Liver (tissue), 9 donors: ENCODE data around the gene FRMPD4. TPM values are rescaled to one million over a fixed set of nuclear protein-coding genes. Genes with fewer than 3 reads are reported as not detected.
"Not testable (repeated sequence)": the region's sequence is repeated elsewhere in the genome, so short reads cannot be mapped to it uniquely, and the experiment has no call there.

Experiments used
- DNase-seq: peaks from one replicate; pipeline ENCODE4 v3.0.0-alpha.2; 2017; ENCODE audit warnings: low spot score
- H3K27ac ChIP-seq, 2 donors: one replicate each; pipeline ENCODE4 v1.7.0; 2013; ENCODE audit warnings: inconsistent platforms in 2 of 2, low read length in 2 of 2, control low read depth in 1 of 2, low read depth in 1 of 2, mild to moderate bottlenecking in 1 of 2
- H3K27me3 ChIP-seq, 4 donors: one replicate each; pipeline versions ENCODE4 v1.6.1 to v1.7.0; 2013; ENCODE audit warnings: low read length in 3 of 4, inconsistent platforms in 1 of 4, mild to moderate bottlenecking in 1 of 4, moderate library complexity in 1 of 4; ENCODE audit not compliant: control insufficient read depth in 4 of 4, insufficient read depth in 4 of 4
- H3K36me3 ChIP-seq, 4 donors: one replicate each; pipeline versions ENCODE4 v1.6.1 to v1.7.0; 2013; ENCODE audit warnings: low read length in 3 of 4, mild to moderate bottlenecking in 3 of 4, low read depth in 1 of 4, moderate library complexity in 1 of 4; ENCODE audit not compliant: control insufficient read depth in 4 of 4, insufficient read depth in 3 of 4
- H3K4me1 ChIP-seq, 4 donors: one replicate each; pipeline versions ENCODE4 v1.6.1 to v1.7.0; 2013; ENCODE audit warnings: low read length in 3 of 4, mild to moderate bottlenecking in 3 of 4, moderate library complexity in 1 of 4; ENCODE audit not compliant: control insufficient read depth in 4 of 4, insufficient read depth in 4 of 4
- H3K4me3 ChIP-seq, 3 donors: one replicate each; pipeline versions ENCODE4 v1.6.1 to v1.7.0; 2013; ENCODE audit warnings: low read length in 3 of 3, control low read depth in 1 of 3, low read depth in 1 of 3, mild to moderate bottlenecking in 1 of 3
- H3K9ac ChIP-seq, 2 donors: one replicate each; pipeline ENCODE4 v1.7.0; 2013; ENCODE audit warnings: low read length in 2 of 2, mild to moderate bottlenecking in 2 of 2, moderate library complexity in 2 of 2, control low read depth in 1 of 2, low read depth in 1 of 2
- H3K9me3 ChIP-seq, 4 donors: one replicate each; pipeline versions ENCODE4 v1.6.1 to v1.7.0; 2013; ENCODE audit warnings: low read length in 3 of 4; ENCODE audit not compliant: control insufficient read depth in 4 of 4
- EGR1 ChIP-seq, 2 donors: IDR thresholded peaks; 2 replicates each; pipeline ENCODE4 v1.6.1; 2016 to 2018; ENCODE audit warnings: antibody characterized with exemption in 2 of 2, low read depth in 2 of 2
- GABPA ChIP-seq, 2 donors: IDR thresholded peaks in 1 of 2; conservative IDR thresholded peaks in 1 of 2; 2 replicates each; pipeline ENCODE4 v1.6.1; 2016; ENCODE audit warnings: antibody characterized with exemption in 2 of 2, mild to moderate bottlenecking in 1 of 2, moderate library complexity in 1 of 2
- HNF4A ChIP-seq, 2 donors: conservative IDR thresholded peaks; 2 replicates each; pipeline ENCODE4 v1.6.1; 2016; ENCODE audit warnings: antibody characterized with exemption in 2 of 2, mild to moderate bottlenecking in 2 of 2
- MAX ChIP-seq: IDR thresholded peaks from 2 replicates; pipeline ENCODE4 v1.6.1; 2016; ENCODE audit warnings: antibody characterized with exemption
- NR2F2 ChIP-seq: IDR thresholded peaks from 2 replicates; pipeline ENCODE4 v1.6.1; 2016; ENCODE audit warnings: antibody characterized with exemption
- SP1 ChIP-seq: IDR thresholded peaks from 2 replicates; pipeline ENCODE4 v1.6.1; 2018; ENCODE audit warnings: antibody characterized with exemption, mild to moderate bottlenecking
- TAF1 ChIP-seq: conservative IDR thresholded peaks from 2 replicates; pipeline ENCODE4 v1.6.1; 2016; ENCODE audit warnings: antibody characterized with exemption, mild to moderate bottlenecking
- YY1 ChIP-seq: IDR thresholded peaks from 2 replicates; pipeline ENCODE4 v1.6.1; 2016; ENCODE audit warnings: antibody characterized with exemption, mild to moderate bottlenecking
- WGBS: extraction: QIAGEN DNeasy Blood & Tissue Kit; methylation state at CpG from one replicate; pipeline ENCODE4 v1.1.7; 2013; 5-methylcytosine and 5-hydroxymethylcytosine counted together
- polyA plus RNA-seq, 2 donors: library from polyadenylated mRNA; stranded (reverse) in 1 of 2; unstranded in 1 of 2; fragments of 200-250 nt in 1 of 2; fragments of >200 nt in 1 of 2; fragmentation: Nextera tagmentation in 1 of 2; extraction: Ambion mirVana in 1 of 2; gene quantifications; one replicate each; pipeline versions ENCODE4 v1.2.1 to v1.2.3, GENCODE V29; 2013 to 2015
- total RNA-seq, 2 donors: library from RNA; depleted of rRNA; stranded (reverse); fragments of >200 nt; gene quantifications; one replicate each; pipeline ENCODE4 v1.2.3, GENCODE V29; 2014
- TF ChIP-seq, protein P1 (sequence below): IDR thresholded peaks from 2 replicates; pipeline ENCODE4 v1.6.1; 2016; ENCODE audit warnings: antibody characterized with exemption
- TF ChIP-seq, protein P2 (sequence below): IDR thresholded peaks from 2 replicates; pipeline ENCODE4 v1.6.1; 2016; ENCODE audit warnings: antibody characterized with exemption, mild to moderate bottlenecking
- donor health status: healthy.
- donor health status: healthy.
- donor health status: healthy.
- donor health status: healthy.
- donor health status: healthy.

Gene FRMPD4
- total and polyA plus RNA-seq, 4 donors, result 0.01 to 0.08 (median 0.03) TPM; not detected in 1

DNA sequence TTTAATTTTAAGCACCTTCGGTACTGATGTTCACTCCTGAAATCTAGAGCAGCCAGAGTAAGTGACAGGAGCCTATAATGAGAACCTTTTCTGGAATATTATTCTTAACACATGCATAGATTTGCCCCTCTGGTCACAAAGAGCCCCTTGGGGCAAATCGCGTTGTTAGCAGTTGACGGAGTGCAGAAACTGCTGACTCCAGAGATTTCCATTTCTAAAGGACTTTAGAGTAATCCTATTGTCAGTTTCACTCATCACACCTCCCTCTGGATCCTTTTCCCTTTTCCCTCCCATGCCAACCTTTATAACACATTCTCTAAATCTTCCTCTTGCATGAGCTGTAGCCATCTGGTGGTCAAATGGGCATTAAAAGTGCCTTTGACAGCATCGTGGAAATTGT lies 388.0 kb downstream of the FRMPD4 start:
- Histone ChIP-seq H3K9ac (no peak overlapping the region), H3K4me3 (no peak overlapping the region), H3K36me3 (no peaks in the 10 kb centered on the region), H3K27ac (no peak overlapping the region), H3K9me3 (no peaks in the 10 kb centered on the region), H3K4me1 (no peaks in the 10 kb centered on the region), H3K27me3 (no peaks in the 10 kb centered on the region)
- no peak for DNase-seq
- TF ChIP-seq YY1 (no peak), EGR1 (IDR thresholded peaks at IDR 0.05; ENCODE audit: low read depth in 2 of 2) (no peak), NR2F2 (no peak), SP1 (no peak), HNF4A (conservative IDR thresholded peaks at IDR 0.05) (no peak), TAF1 (no peak)
- TF ChIP-seq, protein P1, sequence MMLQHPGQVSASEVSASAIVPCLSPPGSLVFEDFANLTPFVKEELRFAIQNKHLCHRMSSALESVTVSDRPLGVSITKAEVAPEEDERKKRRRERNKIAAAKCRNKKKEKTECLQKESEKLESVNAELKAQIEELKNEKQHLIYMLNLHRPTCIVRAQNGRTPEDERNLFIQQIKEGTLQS, result no peak
- TF ChIP-seq, protein P2, sequence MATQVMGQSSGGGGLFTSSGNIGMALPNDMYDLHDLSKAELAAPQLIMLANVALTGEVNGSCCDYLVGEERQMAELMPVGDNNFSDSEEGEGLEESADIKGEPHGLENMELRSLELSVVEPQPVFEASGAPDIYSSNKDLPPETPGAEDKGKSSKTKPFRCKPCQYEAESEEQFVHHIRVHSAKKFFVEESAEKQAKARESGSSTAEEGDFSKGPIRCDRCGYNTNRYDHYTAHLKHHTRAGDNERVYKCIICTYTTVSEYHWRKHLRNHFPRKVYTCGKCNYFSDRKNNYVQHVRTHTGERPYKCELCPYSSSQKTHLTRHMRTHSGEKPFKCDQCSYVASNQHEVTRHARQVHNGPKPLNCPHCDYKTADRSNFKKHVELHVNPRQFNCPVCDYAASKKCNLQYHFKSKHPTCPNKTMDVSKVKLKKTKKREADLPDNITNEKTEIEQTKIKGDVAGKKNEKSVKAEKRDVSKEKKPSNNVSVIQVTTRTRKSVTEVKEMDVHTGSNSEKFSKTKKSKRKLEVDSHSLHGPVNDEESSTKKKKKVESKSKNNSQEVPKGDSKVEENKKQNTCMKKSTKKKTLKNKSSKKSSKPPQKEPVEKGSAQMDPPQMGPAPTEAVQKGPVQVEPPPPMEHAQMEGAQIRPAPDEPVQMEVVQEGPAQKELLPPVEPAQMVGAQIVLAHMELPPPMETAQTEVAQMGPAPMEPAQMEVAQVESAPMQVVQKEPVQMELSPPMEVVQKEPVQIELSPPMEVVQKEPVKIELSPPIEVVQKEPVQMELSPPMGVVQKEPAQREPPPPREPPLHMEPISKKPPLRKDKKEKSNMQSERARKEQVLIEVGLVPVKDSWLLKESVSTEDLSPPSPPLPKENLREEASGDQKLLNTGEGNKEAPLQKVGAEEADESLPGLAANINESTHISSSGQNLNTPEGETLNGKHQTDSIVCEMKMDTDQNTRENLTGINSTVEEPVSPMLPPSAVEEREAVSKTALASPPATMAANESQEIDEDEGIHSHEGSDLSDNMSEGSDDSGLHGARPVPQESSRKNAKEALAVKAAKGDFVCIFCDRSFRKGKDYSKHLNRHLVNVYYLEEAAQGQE, result no peak
- WGBS, result 32% methylated on average over 5 of the region's 5 CpGs

DNA sequence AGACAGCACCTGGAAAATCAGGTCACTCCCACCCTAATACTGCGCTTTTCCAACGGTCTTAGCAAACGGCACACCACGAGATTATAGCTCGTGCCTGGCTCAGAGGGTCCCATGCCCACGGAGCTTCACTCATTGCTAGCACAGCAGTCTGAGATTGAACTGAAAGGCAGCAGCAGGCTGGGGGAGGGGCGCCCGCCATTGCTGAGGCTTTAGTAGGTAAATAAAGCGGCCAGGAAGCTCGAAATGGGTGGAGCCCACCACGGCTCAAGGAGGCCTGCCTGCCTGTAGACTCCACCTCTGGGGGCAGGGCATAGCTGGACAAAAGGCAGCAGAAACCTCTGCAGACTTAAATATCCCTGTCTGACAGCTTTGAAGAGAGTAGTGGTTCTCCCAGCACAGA lies 399.8 kb downstream of the FRMPD4 start:
- H3K9ac ChIP-seq, H3K27ac ChIP-seq, DNase-seq, H3K4me3 ChIP-seq, H3K36me3 ChIP-seq, H3K27me3 ChIP-seq, H3K4me1 ChIP-seq, H3K9me3 ChIP-seq: not testable (repeated sequence)
- WGBS, result 63% methylated on average over 11 of the region's 11 CpGs

DNA sequence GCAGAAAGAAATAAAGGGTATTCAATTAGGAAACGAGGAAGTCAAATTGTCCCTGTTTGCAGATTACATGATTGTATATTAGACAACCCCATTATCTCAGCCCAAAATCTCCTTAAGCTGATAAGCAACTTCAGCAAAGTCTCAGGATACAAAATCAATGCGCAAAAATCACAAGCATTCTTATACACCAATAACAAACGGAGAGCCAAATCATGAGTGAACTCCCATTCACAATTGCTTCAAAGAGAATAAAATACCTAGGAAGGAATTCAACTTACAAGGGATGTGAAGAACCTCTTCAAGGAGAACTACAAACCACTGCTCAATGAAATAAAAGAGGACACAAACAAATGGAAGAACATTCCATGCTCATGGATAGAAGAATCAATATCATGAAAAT lies 404.0 kb downstream of the FRMPD4 start:
- H3K4me1 ChIP-seq, H3K9me3 ChIP-seq, H3K27ac ChIP-seq, DNase-seq, H3K4me3 ChIP-seq, H3K27me3 ChIP-seq, H3K9ac ChIP-seq, H3K36me3 ChIP-seq: not testable (repeated sequence)
- WGBS, result 71% methylated on average over 3 of the region's 3 CpGs

DNA sequence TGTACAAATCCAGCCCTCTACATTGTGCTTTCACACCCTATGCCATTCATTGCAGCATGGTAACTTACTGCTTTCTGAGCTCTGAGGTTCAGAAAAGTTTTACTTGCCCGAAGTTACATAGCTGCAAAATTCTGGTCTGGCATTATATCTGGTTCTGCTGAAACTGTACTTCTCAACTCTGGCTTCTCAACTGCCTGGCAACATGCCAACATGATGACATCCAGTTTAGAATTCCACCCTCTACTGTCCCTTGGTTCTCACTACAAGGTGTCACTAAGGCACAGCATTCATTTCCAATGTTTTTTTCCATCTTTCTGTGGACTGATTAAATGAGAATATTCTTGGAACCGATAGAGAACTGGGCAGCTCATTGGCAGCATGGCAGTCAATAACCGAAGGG lies 410.1 kb downstream of the FRMPD4 start:
- Histone ChIP-seq H3K27ac (no peak overlapping the region), H3K4me3 (no peak overlapping the region), H3K36me3 (no peaks in the 10 kb centered on the region), H3K9me3 (no peaks in the 10 kb centered on the region), H3K4me1 (no peaks in the 10 kb centered on the region), H3K27me3 (peaks cover 0 to 2% (median 0%) of the 10 kb centered on the region in 4 donors), H3K9ac (no peak overlapping the region)
- WGBS, result 65% methylated on average over 3 of the region's 3 CpGs
- no peak for DNase-seq
- TF ChIP-seq GABPA (IDR thresholded peaks at IDR 0.05 in 1 of 2, conservative IDR thresholded peaks at IDR 0.05 in 1 of 2), result no peak
- no peak for TF ChIP-seq MAX
